K562 (cell line): Measurements from ENCODE around the gene RC3H2. TPM values are rescaled to one million over a fixed set of nuclear protein-coding genes. Genes with fewer than 3 reads are reported as not detected.
A peak's percentile ranks its signal among the peaks of the same experiment; 100 is the strongest.

Experiments used
- BDP1 ChIP-seq: IDR thresholded peaks from 3 replicates; pipeline ENCODE4 v1.6.1; 2011; ENCODE audit not compliant: insufficient read length, insufficient read depth
- CEBPB ChIP-seq: fragments of 450-650 bp; IDR thresholded peaks from 2 replicates; pipeline ENCODE4 v1.6.1; 2016; ENCODE audit warnings: missing genetic modification characterization, missing compliant biosample characterization
- CHD1 ChIP-seq: fragments of 200-600 bp; sonication (generic); IDR thresholded peaks from one replicate; pipeline ENCODE4 v1.6.1; 2012; ENCODE audit warnings: mild to moderate bottlenecking, moderate library complexity, low read length, inconsistent platforms
- FOSL1 ChIP-seq: fragments of 200-800 bp; sonication (Bioruptor generic); conservative IDR thresholded peaks from 2 replicates; pipeline ENCODE4 v1.6.1; 2016; ENCODE audit warnings: missing genetic modification characterization, missing compliant biosample characterization
- IRF2 ChIP-seq: sonication (generic); formaldehyde crosslinking; IDR thresholded peaks from 2 replicates; pipeline ENCODE4 v1.8.1; 2022; ENCODE audit warnings: mild to moderate bottlenecking, missing genetic modification reagents
- NR4A1 ChIP-seq, 2 experiments: fragments of 250-450 bp in 1 of 2; fragments of 450-650 bp in 1 of 2; sonication (Bioruptor Pico) in 1 of 2; IDR thresholded peaks; 2 replicates each; pipeline versions ENCODE4 v1.4.0 to v1.6.1; 2016 to 2020; ENCODE audit warnings: mild to moderate bottlenecking in 2 of 2, missing compliant biosample characterization in 1 of 2, missing genetic modification characterization in 1 of 2, moderate library complexity in 1 of 2
- POLR2A ChIP-seq: fragments of 450-650 bp; conservative IDR thresholded peaks from 2 replicates; pipeline ENCODE4 v1.6.1; 2016
- POLR2G ChIP-seq: fragments of 200-400 bp; formaldehyde crosslinking; IDR thresholded peaks from 2 replicates; pipeline ENCODE4 v1.6.1; 2017; ENCODE audit warnings: low read depth, mild to moderate bottlenecking, antibody characterized with exemption, low read length, moderate library complexity
- XRCC3 ChIP-seq: fragments of 450-650 bp; IDR thresholded peaks from 2 replicates; pipeline ENCODE4 v1.6.1; 2017; ENCODE audit warnings: mild to moderate bottlenecking, moderate library complexity
- ZFX ChIP-seq: sonication (generic); formaldehyde crosslinking; IDR thresholded peaks from 2 replicates; pipeline ENCODE4 v1.8.0; 2022; ENCODE audit warnings: mild to moderate bottlenecking, missing genetic modification reagents, moderate library complexity
- ZNF134 ChIP-seq: fragments of 250-450 bp; sonication (Bioruptor Pico); conservative IDR thresholded peaks from 2 replicates; pipeline ENCODE4 v1.4.0; 2020
- ZNF165 ChIP-seq: fragments of 250-450 bp; sonication (Bioruptor Pico); IDR thresholded peaks from 2 replicates; pipeline ENCODE4 v1.4.0; 2020; ENCODE audit warnings: borderline replicate concordance
- ZNF175 ChIP-seq: fragments of 200-800 bp; sonication (Bioruptor generic); IDR thresholded peaks from 2 replicates; pipeline ENCODE4 v1.6.1; 2016; ENCODE audit warnings: low read depth, mild to moderate bottlenecking, missing genetic modification characterization, missing compliant biosample characterization
- ZNF23 ChIP-seq: fragments of 250-450 bp; sonication (Bioruptor Pico); IDR thresholded peaks from 2 replicates; pipeline ENCODE4 v1.4.0; 2020; ENCODE audit warnings: mild to moderate bottlenecking
- polyA plus RNA-seq, 8 experiments: library from polyadenylated mRNA; depleted of rRNA in 4 of 8; stranded (reverse) in 5 of 8; unstranded in 3 of 8; fragments of >200 nt; fragmentation: Nextera tagmentation in 2 of 8; fragmentation: Illumina TruSeq in 1 of 8; extraction: Ambion mirVana in 2 of 8; extraction: Trizol in 1 of 8; gene quantifications; 2 replicates each; pipeline versions ENCODE4 v1.2.1 to v1.2.3, GENCODE V29; 2011 to 2014; ENCODE audit warnings: inconsistent platforms in 1 of 8, missing spikeins in 1 of 8
- total RNA-seq, 7 experiments: library from RNA; depleted of rRNA in 6 of 7; stranded (reverse); fragments of >200 nt in 6 of 7; fragmentation: Illumina TruSeq in 2 of 7; extraction: Trizol in 2 of 7; gene quantifications; 2 replicates each; pipeline versions ENCODE4 v1.2.1 to v1.2.3, GENCODE V29; 2011 to 2021; ENCODE audit warnings: low replicate concordance in 1 of 7
- TF ChIP-seq, protein P1 (sequence below): fragments of 250-450 bp; sonication (Bioruptor Pico); IDR thresholded peaks from 2 replicates; pipeline ENCODE4 v1.5.0; 2021; ENCODE audit warnings: mild to moderate bottlenecking, moderate library complexity
- TF ChIP-seq, protein P2 (sequence below): IDR thresholded peaks from 2 replicates; pipeline ENCODE4 v1.6.1; 2012; ENCODE audit warnings: low read depth, low read length, improper control_type of control experiment, borderline replicate concordance
- TF ChIP-seq, protein P3 (sequence below): fragments of 150-350 bp; conservative IDR thresholded peaks from 2 replicates; pipeline ENCODE4 v1.6.1; 2014; ENCODE audit warnings: low read length
- TF ChIP-seq, protein P4 (sequence below): IDR thresholded peaks from 2 replicates; pipeline ENCODE4 v1.6.1; 2016; ENCODE audit warnings: missing genetic modification characterization, missing compliant biosample characterization

Gene RC3H2
- total and polyA plus RNA-seq, 9 of the 15 experiments (the other 6 are each of a cell fraction or from before 2014, with no cell fraction given): 5.6 to 35.4 (median 18.6) TPM

DNA sequence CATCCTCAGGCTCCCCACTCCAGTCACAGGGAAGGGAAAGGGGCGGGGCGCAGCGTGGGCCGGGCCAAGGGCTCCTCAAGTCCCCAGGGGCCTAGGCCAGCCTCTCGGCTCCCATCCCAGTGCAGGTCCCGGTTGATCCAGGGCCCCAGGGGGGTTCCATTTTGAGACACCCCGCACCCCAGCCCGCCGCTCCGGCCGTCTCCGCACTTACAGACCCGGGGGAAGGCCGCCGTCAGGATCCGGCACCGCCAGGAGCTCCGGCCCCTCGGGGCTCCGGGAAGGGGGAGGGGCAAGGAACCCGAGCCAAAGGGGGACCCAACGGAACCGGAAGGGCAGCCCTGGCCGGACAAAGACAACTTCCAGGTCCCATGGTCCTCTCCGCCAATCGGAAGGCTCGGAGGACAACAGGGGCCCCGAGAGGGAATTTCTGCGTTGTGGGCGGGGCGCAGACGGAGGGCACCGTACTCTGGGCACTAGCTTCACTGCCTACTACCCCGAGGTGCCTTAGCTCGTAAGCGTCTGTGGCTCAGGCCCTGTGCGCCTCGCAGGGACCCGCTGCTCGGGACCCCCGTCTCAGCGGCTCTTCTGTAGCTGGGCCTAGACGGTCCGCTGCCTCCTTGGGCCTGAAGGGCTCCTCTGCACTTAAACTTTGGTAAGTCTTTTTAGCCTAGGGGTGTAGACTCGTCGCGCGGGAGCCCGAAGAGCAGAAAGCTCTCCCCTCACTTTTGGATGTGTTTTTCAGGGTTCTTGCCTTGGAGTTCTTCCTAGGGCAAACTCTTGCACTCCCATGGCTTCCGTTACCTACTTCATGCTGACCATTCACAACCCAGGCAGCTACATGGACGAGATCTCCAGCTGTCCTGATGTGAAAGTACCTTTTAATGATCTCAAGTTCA, 26.3 kb upstream of the RC3H2 start, which contains the start of gene ZBTB26 (continued):
- TF ChIP-seq FOSL1 (tag) (no peak), ZNF23 (CRISPR knock-in tag) (no peak), ZNF175 (CRISPR knock-in tag) (no peak), ZFX (peak; percentile 94), POLR2G (peak; percentile 87), CHD1 (peak; percentile 33), NR4A1 (CRISPR knock-in tag; IDR thresholded peaks at IDR 0.05) (no peak), NR4A1 (tag; IDR thresholded peaks at IDR 0.05) (no peak), XRCC3 (no peak), CEBPB (tag) (no peak), ZNF134 (CRISPR knock-in tag) (no peak), BDP1 (no peak), POLR2A (peak; percentile 74), IRF2 (no peak), ZNF165 (no peak)
- TF ChIP-seq, protein P1, sequence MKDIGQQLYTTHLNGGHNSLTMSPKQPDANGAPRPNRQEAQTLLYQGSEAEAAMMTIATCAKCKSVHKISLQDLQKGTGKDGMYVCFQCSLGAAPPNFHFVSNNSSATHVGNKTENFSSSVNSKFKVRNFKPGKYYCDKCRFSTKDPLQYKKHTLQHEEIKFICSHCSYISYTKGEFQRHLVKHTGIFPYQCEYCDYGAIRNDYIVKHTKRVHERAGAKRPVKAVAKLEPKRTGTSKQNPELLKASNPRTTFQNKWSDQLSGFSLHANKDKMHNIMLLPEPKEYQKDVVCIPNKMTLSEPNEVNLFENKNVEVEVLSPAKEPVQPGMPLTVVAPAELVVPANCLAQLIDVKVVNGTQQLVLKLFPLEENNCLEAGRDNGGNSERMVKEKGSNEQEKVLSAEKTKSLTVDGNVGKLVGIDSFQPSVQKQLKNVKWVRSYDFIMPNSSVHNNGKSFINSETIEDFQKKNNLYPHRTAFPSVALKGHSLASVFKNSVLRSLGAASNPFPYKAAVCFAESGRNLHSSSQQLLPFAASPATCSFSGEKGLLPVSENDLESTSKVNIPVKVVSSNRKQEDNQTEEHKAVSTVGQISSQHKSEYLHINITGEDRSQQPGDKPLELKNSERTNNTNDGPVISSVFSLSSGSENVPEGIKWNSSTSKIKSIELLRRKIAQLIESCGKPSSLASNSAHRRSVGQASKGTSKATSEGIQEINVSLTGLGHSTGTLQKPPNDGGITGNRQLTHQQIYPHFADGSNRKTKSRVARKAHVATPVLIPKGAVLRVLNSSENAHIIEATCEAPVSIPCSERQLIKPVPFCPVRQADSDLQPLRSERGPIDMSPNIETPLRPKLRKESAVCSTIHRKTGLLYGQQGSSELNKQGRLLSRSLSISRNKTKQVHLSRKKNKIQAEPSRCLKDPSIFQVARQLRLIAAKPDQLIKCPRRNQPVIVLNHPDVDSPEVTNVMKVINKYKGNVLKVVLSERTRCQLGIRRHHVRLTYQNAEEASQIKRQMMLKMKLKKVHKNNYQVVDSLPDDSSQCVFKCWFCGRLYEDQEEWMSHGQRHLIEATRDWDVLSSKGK (CRISPR knock-in tag): no peak
- TF ChIP-seq, protein P2, sequence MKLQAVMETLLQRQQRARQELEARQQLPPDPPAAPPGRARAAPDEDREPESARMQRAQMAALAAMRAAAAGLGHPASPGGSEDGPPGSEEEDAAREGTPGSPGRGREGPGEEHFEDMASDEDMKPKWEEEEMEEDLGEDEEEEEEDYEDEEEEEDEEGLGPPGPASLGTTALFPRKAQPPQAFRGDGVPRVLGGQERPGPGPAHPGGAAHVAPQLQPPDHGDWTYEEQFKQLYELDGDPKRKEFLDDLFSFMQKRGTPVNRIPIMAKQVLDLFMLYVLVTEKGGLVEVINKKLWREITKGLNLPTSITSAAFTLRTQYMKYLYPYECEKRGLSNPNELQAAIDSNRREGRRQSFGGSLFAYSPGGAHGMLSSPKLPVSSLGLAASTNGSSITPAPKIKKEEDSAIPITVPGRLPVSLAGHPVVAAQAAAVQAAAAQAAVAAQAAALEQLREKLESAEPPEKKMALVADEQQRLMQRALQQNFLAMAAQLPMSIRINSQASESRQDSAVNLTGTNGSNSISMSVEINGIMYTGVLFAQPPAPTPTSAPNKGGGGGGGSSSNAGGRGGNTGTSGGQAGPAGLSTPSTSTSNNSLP: no peak
- TF ChIP-seq, protein P3, sequence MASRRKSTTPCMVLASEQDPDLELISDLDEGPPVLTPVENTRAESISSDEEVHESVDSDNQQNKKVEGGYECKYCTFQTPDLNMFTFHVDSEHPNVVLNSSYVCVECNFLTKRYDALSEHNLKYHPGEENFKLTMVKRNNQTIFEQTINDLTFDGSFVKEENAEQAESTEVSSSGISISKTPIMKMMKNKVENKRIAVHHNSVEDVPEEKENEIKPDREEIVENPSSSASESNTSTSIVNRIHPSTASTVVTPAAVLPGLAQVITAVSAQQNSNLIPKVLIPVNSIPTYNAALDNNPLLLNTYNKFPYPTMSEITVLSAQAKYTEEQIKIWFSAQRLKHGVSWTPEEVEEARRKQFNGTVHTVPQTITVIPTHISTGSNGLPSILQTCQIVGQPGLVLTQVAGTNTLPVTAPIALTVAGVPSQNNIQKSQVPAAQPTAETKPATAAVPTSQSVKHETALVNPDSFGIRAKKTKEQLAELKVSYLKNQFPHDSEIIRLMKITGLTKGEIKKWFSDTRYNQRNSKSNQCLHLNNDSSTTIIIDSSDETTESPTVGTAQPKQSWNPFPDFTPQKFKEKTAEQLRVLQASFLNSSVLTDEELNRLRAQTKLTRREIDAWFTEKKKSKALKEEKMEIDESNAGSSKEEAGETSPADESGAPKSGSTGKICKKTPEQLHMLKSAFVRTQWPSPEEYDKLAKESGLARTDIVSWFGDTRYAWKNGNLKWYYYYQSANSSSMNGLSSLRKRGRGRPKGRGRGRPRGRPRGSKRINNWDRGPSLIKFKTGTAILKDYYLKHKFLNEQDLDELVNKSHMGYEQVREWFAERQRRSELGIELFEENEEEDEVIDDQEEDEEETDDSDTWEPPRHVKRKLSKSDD: no peak
- TF ChIP-seq, protein P4, sequence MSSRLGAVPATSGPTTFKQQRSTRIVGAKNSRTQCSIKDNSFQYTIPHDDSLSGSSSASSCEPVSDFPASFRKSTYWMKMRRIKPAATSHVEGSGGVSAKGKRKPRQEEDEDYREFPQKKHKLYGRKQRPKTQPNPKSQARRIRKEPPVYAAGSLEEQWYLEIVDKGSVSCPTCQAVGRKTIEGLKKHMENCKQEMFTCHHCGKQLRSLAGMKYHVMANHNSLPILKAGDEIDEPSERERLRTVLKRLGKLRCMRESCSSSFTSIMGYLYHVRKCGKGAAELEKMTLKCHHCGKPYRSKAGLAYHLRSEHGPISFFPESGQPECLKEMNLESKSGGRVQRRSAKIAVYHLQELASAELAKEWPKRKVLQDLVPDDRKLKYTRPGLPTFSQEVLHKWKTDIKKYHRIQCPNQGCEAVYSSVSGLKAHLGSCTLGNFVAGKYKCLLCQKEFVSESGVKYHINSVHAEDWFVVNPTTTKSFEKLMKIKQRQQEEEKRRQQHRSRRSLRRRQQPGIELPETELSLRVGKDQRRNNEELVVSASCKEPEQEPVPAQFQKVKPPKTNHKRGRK (tag): no peak
